Measurements from ENCODE around the gene MED13L. TPM values are rescaled to one million over a fixed set of nuclear protein-coding genes. Genes with fewer than 3 reads are reported as not detected.

MED13L gene
- total and polyA plus RNA-seq, 2 of the 8 experiments (the other 6 are each of a cell fraction or from before 2014, with no cell fraction given), result 15.9 to 51.7 TPM

DNA sequence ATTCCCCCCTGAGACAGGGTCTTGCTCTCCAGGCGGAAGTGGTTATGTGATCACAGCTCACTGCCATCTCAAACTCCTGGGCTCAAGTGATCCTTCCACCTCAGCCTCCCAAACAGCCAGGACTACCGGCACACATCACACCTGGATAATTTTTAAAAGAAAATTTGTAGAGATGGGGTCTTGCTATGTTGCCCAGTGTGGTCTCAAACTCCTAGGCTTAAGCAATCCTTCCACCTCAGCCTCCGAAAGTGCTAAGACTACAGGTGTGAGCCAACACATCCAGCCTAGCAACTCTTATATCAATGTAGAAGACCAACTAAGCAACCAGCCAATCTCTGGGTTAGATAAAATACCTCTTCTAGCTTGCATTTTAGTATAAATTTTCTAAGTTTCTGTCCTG is 297.2 kb downstream of the MED13L start:
- Histone ChIP-seq H3K27me3 (replicated peaks in 1 of 4; ENCODE audit: control insufficient read depth in 3 of 4, extremely low read depth in 1 of 4, insufficient read depth in 3 of 4, low read length in 3 of 4) (no peaks in the 10 kb centered on the region), H3K79me1 (ENCODE audit: low read depth, low read length) (no peaks in the 10 kb centered on the region), H3K4ac (replicated peaks; ENCODE audit: insufficient read length, low read depth, low read length) (no peak overlapping the region), H4K91ac (replicated peaks; ENCODE audit: insufficient read length, low read length) (no peak overlapping the region), H2AK5ac (ENCODE audit: low read depth, low read length) (no peak overlapping the region), H2BK12ac (ENCODE audit: low read depth, low read length) (no peak overlapping the region), H3K9me3 (ENCODE audit: insufficient read depth in 2 of 2, low read depth in 1 of 2, low read length in 1 of 2) (no peaks in the 10 kb centered on the region), H4K20me1 (replicated peaks in 1 of 2; ENCODE audit: control insufficient read depth in 1 of 2, insufficient read depth in 2 of 2, low read length in 2 of 2) (peaks cover 2 to 3% of the 10 kb centered on the region in 2 experiments), H2BK5ac (ENCODE audit: low read depth, low read length) (no peak overlapping the region), H3K18ac (ENCODE audit: extremely low read depth, low read length) (no peak overlapping the region), H3K36me3 (ENCODE audit: control insufficient read depth in 2 of 4, insufficient read depth in 4 of 4, low read length in 3 of 4) (peaks cover 2 to 32% (median 8%) of the 10 kb centered on the region in 4 experiments; a peak in 6 of 8 replicates), H3K79me2 (ENCODE audit: control insufficient read depth in 1 of 2, insufficient read depth in 2 of 2, low read length in 2 of 2) (no peaks in the 10 kb centered on the region), H3K56ac (replicated peaks; ENCODE audit: insufficient read length, low read depth, low read length) (no peak overlapping the region), H3K4me1 (replicated peaks in 1 of 4; ENCODE audit: control insufficient read depth in 3 of 4, insufficient read depth in 4 of 4, low read length in 3 of 4) (no peaks in the 10 kb centered on the region; a peak in 2 of 7 replicates), H3K23ac (ENCODE audit: insufficient read length) (no peak overlapping the region), H3K27ac (ENCODE audit: low read depth, low read length) (no peak overlapping the region), H2AFZ (ENCODE audit: low read length) (no peak overlapping the region), H3K9ac (replicated peaks in 1 of 4; ENCODE audit: extremely low read depth in 1 of 4, low read depth in 3 of 4, low read length in 3 of 4) (no peak overlapping the region), H3K4me2 (ENCODE audit: insufficient read depth in 1 of 2, low read depth in 2 of 2, low read length in 2 of 2) (no peak overlapping the region), H4K8ac (ENCODE audit: extremely low read depth, insufficient read depth, low read length) (no peak overlapping the region), H2BK120ac (replicated peaks; ENCODE audit: low read depth, low read length) (no peak overlapping the region), H3K4me3 (ENCODE audit: extremely low read depth in 1 of 4, insufficient read depth in 2 of 4, low read depth in 3 of 4, low read length in 4 of 4) (no peak overlapping the region), H3K14ac (ENCODE audit: insufficient read length) (no peak overlapping the region), H2BK20ac (ENCODE audit: low read length) (no peak overlapping the region), H2BK15ac (ENCODE audit: low read length) (no peak overlapping the region), H3K23me2 (ENCODE audit: low read depth, low read length) (no peaks in the 10 kb centered on the region), H4K5ac (ENCODE audit: insufficient read length, low read depth, low read length) (no peak overlapping the region)
- POLR2A ChIA-PET (ENCODE audit: partially characterized antibody), result no interaction called here
- DNase-seq (ENCODE audit: low read depth in 1 of 2, low spot score in 2 of 2) (no peak), FAIRE-seq (no peak)
- 93% methylated on average over 3 of the region's 3 CpGs; no CpG with 5 or more reads in 1 of the 2 experiments for WGBS, 2 experiments (ENCODE audit: extremely low coverage in 1 of 2, insufficient coverage in 1 of 2, insufficient read length in 1 of 2, insufficient replicate concordance in 2 of 2, low coverage in 1 of 2, low lambda C conversion rate in 2 of 2, missing lambda C conversion rate in 1 of 2)
- CTCF ChIA-PET (ENCODE audit: partially characterized antibody), result interaction anchor here (1.2 to 2.2 kb wide), 4 partner anchors 14 to 717 kb away, joined by 3 to 7 read pairs (median 4); no protein-coding TSS in a partner anchor
- TF ChIP-seq CREB1 (IDR thresholded peaks at IDR 0.05) (no peak), KDM4A (IDR thresholded peaks at IDR 0.05; ENCODE audit: low read depth, low read length, severe bottlenecking) (no peak), ASH2L (IDR thresholded peaks at IDR 0.05; ENCODE audit: low read length) (no peak), EZH2 (IDR thresholded peaks at IDR 0.05; ENCODE audit: low read depth, low read length, severe bottlenecking) (no peak), EGR1 (IDR thresholded peaks at IDR 0.05; ENCODE audit: borderline replicate concordance, low read depth, low read length) (no peak), CTBP2 (IDR thresholded peaks at IDR 0.05; ENCODE audit: borderline replicate concordance, insufficient read depth, insufficient read length, low read length) (no peak), RFX5 (IDR thresholded peaks at IDR 0.05; ENCODE audit: borderline replicate concordance, low read depth, low read length) (no peak), GTF2F1 (IDR thresholded peaks at IDR 0.05; ENCODE audit: borderline replicate concordance, low read depth, low read length) (no peak), GABPA (IDR thresholded peaks at IDR 0.05; ENCODE audit: borderline replicate concordance, insufficient read depth, low read length) (no peak), YY1 (IDR thresholded peaks at IDR 0.05; ENCODE audit: low read depth, low read length) (no peak)
- TF ChIP-seq, protein P1, sequence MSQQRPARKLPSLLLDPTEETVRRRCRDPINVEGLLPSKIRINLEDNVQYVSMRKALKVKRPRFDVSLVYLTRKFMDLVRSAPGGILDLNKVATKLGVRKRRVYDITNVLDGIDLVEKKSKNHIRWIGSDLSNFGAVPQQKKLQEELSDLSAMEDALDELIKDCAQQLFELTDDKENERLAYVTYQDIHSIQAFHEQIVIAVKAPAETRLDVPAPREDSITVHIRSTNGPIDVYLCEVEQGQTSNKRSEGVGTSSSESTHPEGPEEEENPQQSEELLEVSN (IDR thresholded peaks at IDR 0.05), result no peak
- TF ChIP-seq, protein P2, sequence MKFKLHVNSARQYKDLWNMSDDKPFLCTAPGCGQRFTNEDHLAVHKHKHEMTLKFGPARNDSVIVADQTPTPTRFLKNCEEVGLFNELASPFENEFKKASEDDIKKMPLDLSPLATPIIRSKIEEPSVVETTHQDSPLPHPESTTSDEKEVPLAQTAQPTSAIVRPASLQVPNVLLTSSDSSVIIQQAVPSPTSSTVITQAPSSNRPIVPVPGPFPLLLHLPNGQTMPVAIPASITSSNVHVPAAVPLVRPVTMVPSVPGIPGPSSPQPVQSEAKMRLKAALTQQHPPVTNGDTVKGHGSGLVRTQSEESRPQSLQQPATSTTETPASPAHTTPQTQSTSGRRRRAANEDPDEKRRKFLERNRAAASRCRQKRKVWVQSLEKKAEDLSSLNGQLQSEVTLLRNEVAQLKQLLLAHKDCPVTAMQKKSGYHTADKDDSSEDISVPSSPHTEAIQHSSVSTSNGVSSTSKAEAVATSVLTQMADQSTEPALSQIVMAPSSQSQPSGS (IDR thresholded peaks at IDR 0.05; ENCODE audit: low read length), result no peak
